C4-2B (cell line): Measurements from ENCODE around the gene EXOG.
A peak's percentile ranks its signal among the peaks of the same experiment; 100 is the strongest.

Experiments
- CTCF ChIP-seq: fragments of 450-650 bp; conservative IDR thresholded peaks from 2 replicates; pipeline ENCODE4 v1.5.1; 2017; ENCODE audit warnings: mild to moderate bottlenecking
- ZFX ChIP-seq: fragments of 450-650 bp; IDR thresholded peaks from 2 replicates; pipeline ENCODE4 v1.6.1; 2017

- peak; percentile 25 for TF ChIP-seq CTCF
- no peak for TF ChIP-seq ZFX
Observed at GRCh38 chr3:38480093-38480445, 16.1 kb upstream of the EXOG start.
